HepG2 (cell line): ENCODE data around the gene ACRBP. TPM values are rescaled to one million over a fixed set of nuclear protein-coding genes. Genes with fewer than 3 reads are reported as not detected.

Experiments
- HMG20A ChIP-seq: IDR thresholded peaks from 2 replicates; pipeline ENCODE4 v1.6.1; 2016; ENCODE audit warnings: borderline replicate concordance
- IRF2 ChIP-seq: IDR thresholded peaks from 2 replicates; pipeline ENCODE4 v1.6.1; 2018; ENCODE audit warnings: missing genetic modification reagents, missing compliant biosample characterization
- JARID2 ChIP-seq: sonication (generic); formaldehyde crosslinking; IDR thresholded peaks from 2 replicates; pipeline ENCODE4 v1.8.1; 2023; ENCODE audit warnings: missing genetic modification reagents, inconsistent platforms; ENCODE audit not compliant: insufficient replicate concordance
- RXRA ChIP-seq: sonication (generic); formaldehyde crosslinking; IDR thresholded peaks from 2 replicates; pipeline ENCODE4 v1.5.1; 2020; ENCODE audit warnings: missing genetic modification reagents
- SCMH1 ChIP-seq: sonication (generic); formaldehyde crosslinking; IDR thresholded peaks from 2 replicates; pipeline ENCODE4 v1.9.0; 2021; ENCODE audit warnings: missing genetic modification reagents, mild to moderate bottlenecking, borderline replicate concordance
- ZMAT3 ChIP-seq: sonication (generic); formaldehyde crosslinking; conservative IDR thresholded peaks from 2 replicates; pipeline ENCODE4 v1.7.0; 2021; ENCODE audit warnings: missing genetic modification reagents
- ZNF850 ChIP-seq: sonication (generic); formaldehyde crosslinking; conservative IDR thresholded peaks from 2 replicates; pipeline ENCODE4 v1.9.0; 2021; ENCODE audit warnings: mild to moderate bottlenecking, missing genetic modification reagents
- polyA plus RNA-seq, 8 experiments: library from polyadenylated mRNA; depleted of rRNA in 3 of 8; stranded (reverse) in 7 of 8; unstranded in 1 of 8; fragments of >200 nt; fragmentation: Illumina TruSeq in 4 of 8; extraction: Trizol in 4 of 8; gene quantifications; 2 replicates each; pipeline versions ENCODE4 v1.2.1 to v1.2.3, GENCODE V29; 2011 to 2016; ENCODE audit warnings: low read depth in 4 of 8, missing spikeins in 1 of 8, mixed read lengths in 1 of 8; ENCODE audit not compliant: insufficient read depth in 1 of 8
- total RNA-seq, 5 experiments: library from RNA; depleted of rRNA; stranded (reverse); fragments of >200 nt; fragmentation: Illumina TruSeq; extraction: Trizol; gene quantifications; 2 replicates each; pipeline ENCODE4 v1.2.3, GENCODE V29; 2016; ENCODE audit warnings: low read depth in 1 of 5
- TF ChIP-seq, protein P1 (sequence below): sonication (generic); formaldehyde crosslinking; IDR thresholded peaks from 2 replicates; pipeline ENCODE4 v1.8.0; 2022; ENCODE audit warnings: mild to moderate bottlenecking, missing genetic modification reagents, moderate library complexity
- TF ChIP-seq, protein P2 (sequence below): IDR thresholded peaks from 2 replicates; pipeline ENCODE4 v1.6.1; 2016; ENCODE audit warnings: mild to moderate bottlenecking
- TF ChIP-seq, protein P3 (sequence below): sonication (generic); formaldehyde crosslinking; IDR thresholded peaks from one replicate; pipeline ENCODE4 v1.5.1; 2020; ENCODE audit warnings: mild to moderate bottlenecking, missing genetic modification reagents; ENCODE audit errors: not compliant biosample characterization
- TF ChIP-seq, protein P4 (sequence below): sonication (generic); formaldehyde crosslinking; IDR thresholded peaks from 2 replicates; pipeline ENCODE4 v1.5.1; 2020; ENCODE audit warnings: mild to moderate bottlenecking, moderate library complexity, missing genetic modification reagents
- TF ChIP-seq, protein P5 (sequence below): sonication (generic); formaldehyde crosslinking; IDR thresholded peaks from 2 replicates; pipeline ENCODE4 v1.4.0; 2020; ENCODE audit warnings: mild to moderate bottlenecking, missing genetic modification reagents

The ACRBP gene
- total and polyA plus RNA-seq, 2 of the 13 experiments (the other 11 are each of a cell fraction or from before 2014, with no cell fraction given), result 0.46 TPM; not detected in 1

DNA sequence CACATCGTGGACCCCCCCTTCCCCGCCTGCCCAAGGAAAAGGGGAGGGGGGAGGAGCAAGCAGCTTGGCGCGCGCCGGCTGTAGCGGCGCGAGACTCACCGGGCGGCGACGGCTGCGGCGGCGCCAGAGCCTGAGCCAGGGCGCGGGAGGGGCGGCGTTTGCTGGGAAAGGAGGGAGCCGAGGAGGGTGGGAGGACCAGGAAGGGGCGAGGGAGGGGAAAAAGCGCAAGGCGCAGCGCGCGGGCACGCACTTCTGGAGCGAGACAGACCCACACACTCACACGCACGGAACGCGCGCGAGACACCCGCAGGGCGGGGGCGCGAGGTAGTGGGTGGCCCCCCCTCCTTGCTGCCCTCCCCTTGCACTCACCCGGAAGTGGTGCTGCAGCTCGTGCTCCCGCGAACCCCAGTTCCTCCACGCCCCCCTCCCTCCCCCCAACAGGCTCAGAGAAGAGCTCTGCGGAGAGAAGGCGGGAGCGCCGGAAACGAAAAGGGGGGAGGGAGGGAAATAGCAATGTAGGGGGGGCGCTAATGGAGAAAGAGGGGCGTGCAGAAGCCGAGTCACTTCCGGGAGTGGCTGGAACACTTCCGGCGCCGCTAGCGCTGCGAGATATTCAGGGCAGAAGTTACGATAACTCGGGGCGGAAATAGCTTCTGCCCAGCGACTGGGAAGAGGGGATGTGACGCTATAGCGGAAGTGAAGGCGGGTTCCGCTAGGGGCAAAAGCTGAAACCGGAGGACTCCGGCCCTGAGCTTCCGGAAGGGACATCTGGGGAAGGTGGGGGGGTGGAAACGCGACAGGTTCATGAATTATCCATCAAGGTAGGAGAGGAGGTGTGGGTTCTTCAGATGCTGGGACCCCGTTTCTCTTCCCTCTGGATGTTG lies 42.0 kb upstream of the ACRBP start, which contains the start of gene ZNF384 (continued):
- TF ChIP-seq, protein P1, sequence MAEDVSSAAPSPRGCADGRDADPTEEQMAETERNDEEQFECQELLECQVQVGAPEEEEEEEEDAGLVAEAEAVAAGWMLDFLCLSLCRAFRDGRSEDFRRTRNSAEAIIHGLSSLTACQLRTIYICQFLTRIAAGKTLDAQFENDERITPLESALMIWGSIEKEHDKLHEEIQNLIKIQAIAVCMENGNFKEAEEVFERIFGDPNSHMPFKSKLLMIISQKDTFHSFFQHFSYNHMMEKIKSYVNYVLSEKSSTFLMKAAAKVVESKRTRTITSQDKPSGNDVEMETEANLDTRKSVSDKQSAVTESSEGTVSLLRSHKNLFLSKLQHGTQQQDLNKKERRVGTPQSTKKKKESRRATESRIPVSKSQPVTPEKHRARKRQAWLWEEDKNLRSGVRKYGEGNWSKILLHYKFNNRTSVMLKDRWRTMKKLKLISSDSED (CRISPR knock-in tag), result no peak
- no peak for TF ChIP-seq HMG20A
- TF ChIP-seq, protein P2, sequence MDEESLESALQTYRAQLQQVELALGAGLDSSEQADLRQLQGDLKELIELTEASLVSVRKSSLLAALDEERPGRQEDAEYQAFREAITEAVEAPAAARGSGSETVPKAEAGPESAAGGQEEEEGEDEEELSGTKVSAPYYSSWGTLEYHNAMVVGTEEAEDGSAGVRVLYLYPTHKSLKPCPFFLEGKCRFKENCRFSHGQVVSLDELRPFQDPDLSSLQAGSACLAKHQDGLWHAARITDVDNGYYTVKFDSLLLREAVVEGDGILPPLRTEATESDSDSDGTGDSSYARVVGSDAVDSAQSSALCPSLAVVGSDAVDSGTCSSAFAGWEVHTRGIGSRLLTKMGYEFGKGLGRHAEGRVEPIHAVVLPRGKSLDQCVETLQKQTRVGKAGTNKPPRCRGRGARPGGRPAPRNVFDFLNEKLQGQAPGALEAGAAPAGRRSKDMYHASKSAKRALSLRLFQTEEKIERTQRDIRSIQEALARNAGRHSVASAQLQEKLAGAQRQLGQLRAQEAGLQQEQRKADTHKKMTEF, result peak; percentile 91
- peak; percentile 77; the same call in 1 of the 2 replicates for TF ChIP-seq IRF2 (CRISPR knock-in tag)
- TF ChIP-seq, protein P3, sequence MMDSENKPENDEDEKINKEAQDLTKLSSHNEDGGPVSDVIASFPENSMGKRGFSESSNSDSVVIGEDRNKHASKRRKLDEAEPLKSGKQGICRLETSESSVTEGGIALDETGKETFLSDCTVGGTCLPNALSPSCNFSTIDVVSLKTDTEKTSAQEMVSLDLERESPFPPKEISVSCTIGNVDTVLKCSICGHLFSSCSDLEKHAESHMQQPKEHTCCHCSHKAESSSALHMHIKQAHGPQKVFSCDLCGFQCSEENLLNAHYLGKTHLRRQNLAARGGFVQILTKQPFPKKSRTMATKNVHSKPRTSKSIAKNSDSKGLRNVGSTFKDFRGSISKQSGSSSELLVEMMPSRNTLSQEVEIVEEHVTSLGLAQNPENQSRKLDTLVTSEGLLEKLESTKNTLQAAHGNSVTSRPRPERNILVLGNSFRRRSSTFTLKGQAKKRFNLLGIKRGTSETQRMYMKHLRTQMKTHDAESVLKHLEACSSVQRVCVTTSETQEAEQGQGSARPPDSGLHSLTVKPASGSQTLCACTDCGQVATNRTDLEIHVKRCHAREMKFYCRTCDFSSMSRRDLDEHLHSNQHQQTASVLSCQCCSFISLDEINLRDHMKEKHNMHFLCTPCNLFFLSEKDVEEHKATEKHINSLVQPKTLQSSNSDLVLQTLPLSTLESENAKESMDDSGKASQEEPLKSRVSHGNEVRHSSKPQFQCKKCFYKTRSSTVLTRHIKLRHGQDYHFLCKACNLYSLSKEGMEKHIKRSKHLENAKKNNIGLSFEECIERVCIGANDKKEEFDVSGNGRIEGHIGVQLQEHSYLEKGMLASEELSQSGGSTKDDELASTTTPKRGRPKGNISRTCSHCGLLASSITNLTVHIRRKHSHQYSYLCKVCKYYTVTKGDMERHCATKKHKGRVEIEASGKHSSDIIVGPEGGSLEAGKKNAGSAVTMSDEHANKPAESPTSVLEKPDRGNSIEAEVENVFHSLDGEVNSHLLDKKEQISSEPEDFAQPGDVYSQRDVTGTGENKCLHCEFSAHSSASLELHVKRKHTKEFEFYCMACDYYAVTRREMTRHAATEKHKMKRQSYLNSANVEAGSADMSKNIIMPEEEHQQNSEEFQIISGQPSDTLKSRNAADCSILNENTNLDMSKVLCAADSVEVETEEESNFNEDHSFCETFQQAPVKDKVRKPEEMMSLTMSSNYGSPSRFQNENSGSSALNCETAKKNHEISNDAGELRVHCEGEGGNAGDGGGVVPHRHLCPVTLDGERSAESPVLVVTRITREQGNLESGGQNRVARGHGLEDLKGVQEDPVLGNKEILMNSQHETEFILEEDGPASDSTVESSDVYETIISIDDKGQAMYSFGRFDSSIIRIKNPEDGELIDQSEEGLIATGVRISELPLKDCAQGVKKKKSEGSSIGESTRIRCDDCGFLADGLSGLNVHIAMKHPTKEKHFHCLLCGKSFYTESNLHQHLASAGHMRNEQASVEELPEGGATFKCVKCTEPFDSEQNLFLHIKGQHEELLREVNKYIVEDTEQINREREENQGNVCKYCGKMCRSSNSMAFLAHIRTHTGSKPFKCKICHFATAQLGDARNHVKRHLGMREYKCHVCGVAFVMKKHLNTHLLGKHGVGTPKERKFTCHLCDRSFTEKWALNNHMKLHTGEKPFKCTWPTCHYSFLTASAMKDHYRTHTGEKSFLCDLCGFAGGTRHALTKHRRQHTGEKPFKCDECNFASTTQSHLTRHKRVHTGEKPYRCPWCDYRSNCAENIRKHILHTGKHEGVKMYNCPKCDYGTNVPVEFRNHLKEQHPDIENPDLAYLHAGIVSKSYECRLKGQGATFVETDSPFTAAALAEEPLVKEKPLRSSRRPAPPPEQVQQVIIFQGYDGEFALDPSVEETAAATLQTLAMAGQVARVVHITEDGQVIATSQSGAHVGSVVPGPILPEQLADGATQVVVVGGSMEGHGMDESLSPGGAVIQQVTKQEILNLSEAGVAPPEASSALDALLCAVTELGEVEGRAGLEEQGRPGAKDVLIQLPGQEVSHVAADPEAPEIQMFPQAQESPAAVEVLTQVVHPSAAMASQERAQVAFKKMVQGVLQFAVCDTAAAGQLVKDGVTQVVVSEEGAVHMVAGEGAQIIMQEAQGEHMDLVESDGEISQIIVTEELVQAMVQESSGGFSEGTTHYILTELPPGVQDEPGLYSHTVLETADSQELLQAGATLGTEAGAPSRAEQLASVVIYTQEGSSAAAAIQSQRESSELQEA (CRISPR knock-in tag), result no peak
- TF ChIP-seq, protein P4, sequence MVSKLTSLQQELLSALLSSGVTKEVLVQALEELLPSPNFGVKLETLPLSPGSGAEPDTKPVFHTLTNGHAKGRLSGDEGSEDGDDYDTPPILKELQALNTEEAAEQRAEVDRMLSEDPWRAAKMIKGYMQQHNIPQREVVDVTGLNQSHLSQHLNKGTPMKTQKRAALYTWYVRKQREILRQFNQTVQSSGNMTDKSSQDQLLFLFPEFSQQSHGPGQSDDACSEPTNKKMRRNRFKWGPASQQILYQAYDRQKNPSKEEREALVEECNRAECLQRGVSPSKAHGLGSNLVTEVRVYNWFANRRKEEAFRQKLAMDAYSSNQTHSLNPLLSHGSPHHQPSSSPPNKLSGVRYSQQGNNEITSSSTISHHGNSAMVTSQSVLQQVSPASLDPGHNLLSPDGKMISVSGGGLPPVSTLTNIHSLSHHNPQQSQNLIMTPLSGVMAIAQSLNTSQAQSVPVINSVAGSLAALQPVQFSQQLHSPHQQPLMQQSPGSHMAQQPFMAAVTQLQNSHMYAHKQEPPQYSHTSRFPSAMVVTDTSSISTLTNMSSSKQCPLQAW, result no peak; the same call in none of the 2 replicates
- TF ChIP-seq SCMH1 (CRISPR knock-in tag), result no peak
- TF ChIP-seq ZMAT3 (CRISPR knock-in tag), result no peak; the same call in 1 of the 2 replicates
- no peak for TF ChIP-seq JARID2 (CRISPR knock-in tag)
- no peak; the same call in 1 of the 2 replicates for TF ChIP-seq RXRA (CRISPR knock-in tag)
- TF ChIP-seq, protein P5, sequence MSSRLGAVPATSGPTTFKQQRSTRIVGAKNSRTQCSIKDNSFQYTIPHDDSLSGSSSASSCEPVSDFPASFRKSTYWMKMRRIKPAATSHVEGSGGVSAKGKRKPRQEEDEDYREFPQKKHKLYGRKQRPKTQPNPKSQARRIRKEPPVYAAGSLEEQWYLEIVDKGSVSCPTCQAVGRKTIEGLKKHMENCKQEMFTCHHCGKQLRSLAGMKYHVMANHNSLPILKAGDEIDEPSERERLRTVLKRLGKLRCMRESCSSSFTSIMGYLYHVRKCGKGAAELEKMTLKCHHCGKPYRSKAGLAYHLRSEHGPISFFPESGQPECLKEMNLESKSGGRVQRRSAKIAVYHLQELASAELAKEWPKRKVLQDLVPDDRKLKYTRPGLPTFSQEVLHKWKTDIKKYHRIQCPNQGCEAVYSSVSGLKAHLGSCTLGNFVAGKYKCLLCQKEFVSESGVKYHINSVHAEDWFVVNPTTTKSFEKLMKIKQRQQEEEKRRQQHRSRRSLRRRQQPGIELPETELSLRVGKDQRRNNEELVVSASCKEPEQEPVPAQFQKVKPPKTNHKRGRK (CRISPR knock-in tag), result no peak
- no peak for TF ChIP-seq ZNF850 (CRISPR knock-in tag)
